ENCODE measurements around the gene LRP6.

DNA sequence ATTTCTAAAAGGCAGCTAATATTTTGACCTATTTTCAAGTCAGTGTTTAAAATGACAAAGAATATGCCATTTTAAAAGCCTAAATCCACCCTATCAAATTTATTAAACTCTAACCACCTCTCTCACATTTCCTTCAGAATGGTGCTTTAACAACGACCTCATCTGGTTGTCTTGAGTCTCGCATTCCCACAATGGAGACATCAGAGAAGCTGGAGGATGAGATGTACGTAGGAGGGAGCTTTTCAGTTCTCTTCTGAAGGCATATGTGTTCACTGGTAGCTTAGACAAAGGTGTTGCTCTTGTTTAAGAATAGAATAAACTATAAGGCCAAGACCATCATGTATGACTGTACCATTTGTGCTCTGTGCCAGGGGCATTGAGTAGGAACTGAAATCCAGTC lies 113.2 kb downstream of the LRP6 start:
- TF ChIP-seq, protein P1, sequence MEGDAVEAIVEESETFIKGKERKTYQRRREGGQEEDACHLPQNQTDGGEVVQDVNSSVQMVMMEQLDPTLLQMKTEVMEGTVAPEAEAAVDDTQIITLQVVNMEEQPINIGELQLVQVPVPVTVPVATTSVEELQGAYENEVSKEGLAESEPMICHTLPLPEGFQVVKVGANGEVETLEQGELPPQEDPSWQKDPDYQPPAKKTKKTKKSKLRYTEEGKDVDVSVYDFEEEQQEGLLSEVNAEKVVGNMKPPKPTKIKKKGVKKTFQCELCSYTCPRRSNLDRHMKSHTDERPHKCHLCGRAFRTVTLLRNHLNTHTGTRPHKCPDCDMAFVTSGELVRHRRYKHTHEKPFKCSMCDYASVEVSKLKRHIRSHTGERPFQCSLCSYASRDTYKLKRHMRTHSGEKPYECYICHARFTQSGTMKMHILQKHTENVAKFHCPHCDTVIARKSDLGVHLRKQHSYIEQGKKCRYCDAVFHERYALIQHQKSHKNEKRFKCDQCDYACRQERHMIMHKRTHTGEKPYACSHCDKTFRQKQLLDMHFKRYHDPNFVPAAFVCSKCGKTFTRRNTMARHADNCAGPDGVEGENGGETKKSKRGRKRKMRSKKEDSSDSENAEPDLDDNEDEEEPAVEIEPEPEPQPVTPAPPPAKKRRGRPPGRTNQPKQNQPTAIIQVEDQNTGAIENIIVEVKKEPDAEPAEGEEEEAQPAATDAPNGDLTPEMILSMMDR (IDR thresholded peaks at IDR 0.05; ENCODE audit: poor library complexity), result no peak
- no peak for TF ChIP-seq EZH2phosphoT487 (IDR thresholded peaks at IDR 0.05; ENCODE audit: low read depth, severe bottlenecking, unreplicated experiment)
- TF ChIP-seq EZH2 (IDR thresholded peaks at IDR 0.05; ENCODE audit: borderline replicate concordance), result no peak

All from hepatocyte (in vitro differentiated cells).